Effector memory CD4-positive, alpha-beta T cell (primary cell): ENCODE data around the gene ST13.

ENCODE experiments used
- DNase-seq, 3 donors: peaks; one replicate each; pipeline ENCODE4 v3.0.0-alpha.2; 2020
- H3K27ac ChIP-seq: 2 replicates; pipeline ENCODE4 v1.7.0; 2013; ENCODE audit warnings: mild to moderate bottlenecking, low read length, moderate library complexity; ENCODE audit not compliant: insufficient read depth, poor library complexity, severe bottlenecking
- H3K27me3 ChIP-seq: replicated peaks from 2 replicates; pipeline ENCODE4 v1.7.0; 2013; ENCODE audit warnings: mild to moderate bottlenecking, low read length; ENCODE audit not compliant: insufficient read depth, control insufficient read depth, poor library complexity, severe bottlenecking
- H3K36me3 ChIP-seq: 2 replicates; pipeline ENCODE4 v1.7.0; 2013; ENCODE audit warnings: mild to moderate bottlenecking, low read length, moderate library complexity; ENCODE audit not compliant: control insufficient read depth, insufficient read depth
- H3K4me1 ChIP-seq: 2 replicates; pipeline ENCODE4 v1.7.0; 2013; ENCODE audit warnings: low read length, mild to moderate bottlenecking; ENCODE audit not compliant: control insufficient read depth, insufficient read depth, poor library complexity, severe bottlenecking
- H3K4me3 ChIP-seq: 2 replicates; pipeline ENCODE4 v1.7.0; 2013; ENCODE audit warnings: low read length, low read depth, mild to moderate bottlenecking; ENCODE audit not compliant: insufficient read depth, poor library complexity, severe bottlenecking
- H3K9me3 ChIP-seq: 2 replicates; pipeline ENCODE4 v1.7.0; 2013; ENCODE audit warnings: mild to moderate bottlenecking, low read length, moderate library complexity; ENCODE audit not compliant: control insufficient read depth
- total RNA-seq, 3 donors: gene quantifications; one replicate each; lab custom pipeline; 2026; lab: John Stamatoyannopoulos, UW

The ST13 gene
- total RNA-seq = 110 to 180 (median 151) reads per million in 3 donors

DNA sequence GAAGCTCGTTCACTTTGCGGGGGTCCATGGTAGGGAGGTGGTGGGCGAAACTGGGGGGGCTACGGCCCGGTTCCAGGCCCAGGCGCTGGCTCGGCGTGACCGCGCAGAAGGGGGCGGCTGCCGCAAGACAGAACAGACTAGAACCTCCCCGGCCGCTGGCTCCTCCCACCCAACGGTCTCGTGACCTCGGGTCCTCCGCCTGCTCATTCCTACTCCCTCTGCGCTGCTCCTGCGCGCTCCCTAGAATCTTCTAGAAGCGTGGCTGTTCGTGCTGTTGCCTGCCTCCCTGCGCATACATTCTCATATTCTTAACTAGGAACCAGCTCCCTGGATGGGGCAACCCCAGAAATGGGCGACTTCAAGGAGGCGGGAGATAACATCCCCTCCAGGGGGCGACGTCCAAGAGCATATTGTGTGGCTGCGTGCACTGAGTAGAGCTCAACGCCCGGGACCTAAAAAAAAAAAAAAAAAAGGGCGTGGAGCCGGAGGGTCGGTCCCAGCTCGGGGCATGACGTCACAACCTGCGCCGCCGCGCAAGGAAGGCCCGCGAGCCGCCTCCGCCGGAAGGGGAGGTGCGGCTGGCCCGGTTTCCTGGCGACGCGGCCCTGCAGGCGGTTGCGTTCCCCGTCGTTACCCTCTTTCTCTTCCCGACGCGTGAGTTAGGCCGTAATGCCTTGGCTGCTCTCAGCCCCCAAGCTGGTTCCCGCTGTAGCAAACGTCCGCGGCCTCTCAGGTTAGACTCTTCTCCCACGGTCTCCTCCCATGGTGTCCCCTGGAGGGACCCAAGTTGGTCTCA, at the start of gene ST13, which contains the start of gene XPNPEP3:
Gene ST13 (minus strand): TSS at position 127 of the 796 bp plus-strand sequence. CDS start 99 bp downstream, at position 28.
Gene XPNPEP3 (plus strand): TSS at position 636 of the 796 bp plus-strand sequence. CDS start 34 bp downstream, at position 670.
- peak within 1 kb of the TSS; percentile 87 for H3K4me3 ChIP-seq
- no peaks in the 10 kb centered on the region for H3K36me3 ChIP-seq
- peaks cover 24% of the 10 kb centered on the region for H3K4me1 ChIP-seq
- no peaks in the 10 kb centered on the region for H3K9me3 ChIP-seq
- no peaks in the 10 kb centered on the region for H3K27me3 ChIP-seq
- DNase-seq = peak; percentile 92 to 95 (median 94)
- H3K27ac ChIP-seq = peak within 1 kb of the TSS; percentile 95

DNA sequence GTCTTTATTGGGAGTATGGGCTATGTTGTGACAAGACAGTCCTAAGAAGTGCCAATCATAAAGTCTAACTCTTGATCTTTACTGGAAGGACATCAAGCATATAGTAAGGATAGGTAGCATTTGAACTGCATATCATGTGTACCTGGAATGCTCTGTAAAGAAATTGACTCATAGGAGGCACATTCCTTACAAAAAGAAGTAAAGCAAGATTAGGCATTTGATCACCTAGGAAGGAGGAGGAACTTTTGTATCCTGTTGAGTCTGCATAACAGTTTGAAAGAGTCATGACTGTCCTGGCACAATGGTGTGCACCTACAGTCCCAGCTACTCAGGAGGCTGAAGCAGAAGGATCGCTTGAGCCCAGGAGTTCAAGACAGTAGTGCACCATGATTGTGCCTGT, 47.7 kb upstream of the ST13 start:
- DNase-seq = no peak

DNA sequence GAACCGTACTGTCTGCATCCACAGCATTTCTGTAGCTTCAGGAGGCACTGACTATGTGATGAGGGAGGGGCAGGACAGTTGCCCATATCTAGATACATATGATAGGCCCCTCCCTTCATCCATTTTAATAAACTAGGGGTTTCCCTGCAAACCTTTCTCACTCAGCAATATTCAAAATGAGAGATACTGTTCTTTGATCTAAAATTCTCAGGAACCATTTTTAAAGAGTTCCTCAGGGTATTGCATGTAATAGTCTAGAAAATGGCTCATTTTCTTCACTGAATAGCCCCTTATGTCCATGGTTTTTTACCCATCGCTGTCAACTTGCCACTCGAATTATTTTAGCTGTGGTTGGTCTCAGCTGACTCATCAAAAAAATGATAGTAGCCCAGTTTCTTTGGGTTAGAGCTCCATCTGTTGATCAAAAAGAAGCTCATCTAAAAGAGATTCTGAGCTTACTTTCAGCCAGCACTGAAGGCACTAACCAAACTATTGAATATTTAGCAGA, 42.5 kb upstream of the ST13 start:
- H3K27ac ChIP-seq = no peak overlapping the region
- no peaks in the 10 kb centered on the region for H3K9me3 ChIP-seq
- no peaks in the 10 kb centered on the region for H3K36me3 ChIP-seq
- H3K27me3 ChIP-seq = no peaks in the 10 kb centered on the region
- no peak for DNase-seq
- no peaks in the 10 kb centered on the region for H3K4me1 ChIP-seq
- no peak overlapping the region for H3K4me3 ChIP-seq

More for the DNA sequence above, 47.7 kb upstream of the ST13 start:
- Histone ChIP-seq H3K36me3 (no peaks in the 10 kb centered on the region), H3K4me1 (no peaks in the 10 kb centered on the region), H3K9me3 (no peaks in the 10 kb centered on the region), H3K27me3 (no peaks in the 10 kb centered on the region), H3K27ac (no peak overlapping the region), H3K4me3 (no peak overlapping the region)

DNA sequence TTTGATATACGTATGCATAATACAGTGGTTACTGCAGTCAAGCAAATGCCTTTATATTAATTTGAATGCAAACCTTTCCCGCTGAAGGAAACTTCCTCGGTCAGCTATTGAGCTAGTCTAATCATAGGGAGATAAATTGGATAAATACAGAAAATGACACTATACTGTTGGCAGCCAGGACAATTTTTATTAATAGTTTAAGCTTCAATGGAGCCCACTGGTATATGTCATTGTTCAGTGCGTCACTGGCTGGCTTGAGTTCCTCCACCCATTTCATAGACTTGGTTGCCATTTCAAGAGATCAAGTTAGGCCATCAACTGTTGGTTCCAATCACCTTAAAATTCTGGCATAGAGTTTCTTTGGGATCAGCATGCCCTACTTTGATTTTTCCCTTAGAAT, 38.0 kb upstream of the ST13 start:
- Histone ChIP-seq H3K36me3 (no peaks in the 10 kb centered on the region), H3K4me1 (no peaks in the 10 kb centered on the region), H3K9me3 (no peaks in the 10 kb centered on the region), H3K4me3 (no peak overlapping the region), H3K27me3 (no peaks in the 10 kb centered on the region), H3K27ac (no peak overlapping the region)
- DNase-seq = no peak

DNA sequence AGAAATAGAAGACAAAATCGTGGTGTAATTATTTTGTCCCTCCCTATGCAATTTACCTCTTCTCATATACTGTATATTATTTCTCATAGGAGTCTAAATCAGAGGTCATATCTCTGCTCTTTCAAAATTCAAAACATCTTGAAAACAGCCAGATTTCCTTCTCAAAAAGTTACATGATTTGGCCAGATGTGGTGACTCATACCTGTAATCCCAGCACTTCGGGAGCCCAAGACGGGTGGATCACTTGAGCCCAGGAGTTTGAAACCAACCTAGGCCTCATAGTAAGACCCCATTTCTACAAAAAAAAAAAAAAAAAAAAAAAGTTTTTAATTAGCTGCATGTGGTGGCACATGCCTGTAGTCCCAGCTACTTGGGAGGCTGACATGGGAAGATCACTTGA, 34.4 kb upstream of the ST13 start:
- no peak overlapping the region for H3K4me3 ChIP-seq
- no peaks in the 10 kb centered on the region for H3K9me3 ChIP-seq
- H3K27ac ChIP-seq = no peak overlapping the region
- no peaks in the 10 kb centered on the region for H3K27me3 ChIP-seq
- H3K4me1 ChIP-seq = no peaks in the 10 kb centered on the region
- no peak for DNase-seq
- peaks cover 17% of the 10 kb centered on the region for H3K36me3 ChIP-seq

DNA sequence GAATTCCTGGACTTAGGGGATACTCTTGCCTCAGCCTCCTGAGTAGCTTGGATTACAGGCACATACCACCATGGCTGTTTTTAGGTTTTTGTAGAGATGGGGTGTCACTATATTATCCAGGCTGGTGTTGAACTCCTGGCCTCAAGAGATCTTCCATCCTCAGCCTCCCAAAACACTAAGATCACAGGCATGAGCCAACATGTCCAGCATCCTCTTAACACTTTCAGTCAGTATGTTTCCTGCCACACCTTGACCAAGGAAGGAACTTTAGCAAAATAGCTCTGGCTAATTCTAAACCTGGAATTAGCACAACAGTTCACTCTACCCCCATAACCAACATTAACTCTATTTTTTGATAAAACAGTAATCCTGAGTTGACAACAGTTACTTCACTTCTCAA, 32.7 kb upstream of the ST13 start:
- Histone ChIP-seq H3K27ac (no peak overlapping the region), H3K9me3 (no peaks in the 10 kb centered on the region), H3K4me1 (no peaks in the 10 kb centered on the region), H3K36me3 (peaks cover 20% of the 10 kb centered on the region), H3K27me3 (no peaks in the 10 kb centered on the region), H3K4me3 (no peak overlapping the region)
- no peak for DNase-seq

DNA sequence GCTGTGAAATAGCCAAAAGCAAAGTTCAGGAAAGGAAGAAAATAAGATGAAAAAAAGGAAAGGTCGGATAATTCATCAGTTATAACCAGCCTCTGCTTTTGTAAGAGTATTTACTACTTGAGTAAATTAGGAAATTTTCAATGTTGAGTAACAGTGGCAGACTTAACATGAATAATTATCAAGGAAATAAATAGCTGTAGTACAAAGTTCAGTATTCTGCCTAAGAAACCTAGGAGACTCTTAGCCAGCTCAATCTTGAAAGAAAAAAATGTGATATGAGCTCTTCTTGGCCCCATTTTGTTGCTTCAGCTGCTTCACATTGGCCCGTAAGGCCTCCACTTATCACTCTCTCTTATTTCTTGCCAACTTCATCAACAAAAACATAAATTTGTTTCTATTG, 22.5 kb upstream of the ST13 start:
- DNase-seq = no peak
- Histone ChIP-seq H3K36me3 (peaks cover 19% of the 10 kb centered on the region), H3K4me1 (no peaks in the 10 kb centered on the region), H3K27ac (no peak overlapping the region), H3K4me3 (no peak overlapping the region), H3K9me3 (no peaks in the 10 kb centered on the region), H3K27me3 (no peaks in the 10 kb centered on the region)

DNA sequence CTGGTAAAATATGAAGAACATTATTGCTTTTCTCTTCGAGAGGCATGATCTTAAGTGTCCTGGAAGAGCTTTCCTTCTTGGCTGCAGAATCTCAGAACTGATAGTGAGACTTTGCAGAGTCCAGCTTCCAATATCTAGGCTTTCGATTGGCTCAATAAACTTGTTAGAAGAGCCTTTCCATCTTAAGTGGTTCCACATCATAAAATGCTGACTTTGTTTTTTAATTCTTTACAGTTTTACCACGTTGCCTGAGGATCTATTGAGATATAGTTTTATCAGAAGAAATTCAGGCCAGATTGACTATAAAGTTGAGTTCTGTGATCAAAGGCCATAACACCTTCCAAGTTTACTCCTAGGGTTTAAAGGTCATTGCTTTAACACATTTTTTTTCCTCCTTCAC, 21.0 kb upstream of the ST13 start:
- Histone ChIP-seq H3K36me3 (peaks cover 11% of the 10 kb centered on the region), H3K4me1 (no peaks in the 10 kb centered on the region), H3K27me3 (no peaks in the 10 kb centered on the region), H3K4me3 (no peak overlapping the region), H3K9me3 (no peaks in the 10 kb centered on the region), H3K27ac (no peak overlapping the region)
- DNase-seq = no peak

DNA sequence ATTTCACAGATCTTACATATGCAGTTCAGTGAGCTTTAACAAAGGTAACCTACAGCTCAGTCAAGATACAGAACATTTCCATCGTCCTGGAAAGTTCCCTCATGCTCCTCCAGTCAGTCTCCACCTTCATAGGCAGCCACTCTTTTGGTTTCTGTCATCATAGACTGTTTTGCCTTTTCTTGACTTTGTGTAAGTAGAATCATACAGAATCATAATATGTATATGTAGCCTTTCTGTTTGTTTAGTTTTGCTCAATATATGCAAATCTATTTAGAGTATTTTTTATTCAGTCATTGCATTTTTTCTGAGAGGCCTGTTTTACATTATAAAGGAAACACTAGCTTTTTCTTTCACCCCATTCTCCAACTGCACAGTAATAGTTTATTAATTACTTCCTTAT, 20.5 kb upstream of the ST13 start:
- Histone ChIP-seq H3K9me3 (no peaks in the 10 kb centered on the region), H3K36me3 (peaks cover 8% of the 10 kb centered on the region), H3K27me3 (no peaks in the 10 kb centered on the region)

DNA sequence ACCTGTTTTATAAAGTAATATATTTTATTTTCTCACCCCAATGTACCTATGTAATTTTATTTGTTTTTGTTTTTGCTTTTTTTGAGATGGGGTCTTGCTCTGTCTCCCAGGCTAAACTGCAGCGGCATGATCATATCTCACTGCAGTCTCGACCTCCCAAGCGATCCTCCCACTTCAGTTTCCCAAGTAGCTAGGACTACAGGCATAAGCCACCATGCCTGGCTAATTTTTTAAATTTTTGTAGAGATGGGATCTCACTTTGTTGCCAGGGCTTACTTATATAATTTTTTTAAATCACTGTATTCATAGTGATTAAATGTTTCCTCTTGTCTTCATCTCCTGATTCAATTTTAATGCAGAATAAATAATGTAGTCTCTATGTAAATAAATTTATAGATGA, 18.7 kb upstream of the ST13 start:
- DNase-seq = no peak
- H3K27ac ChIP-seq = no peak overlapping the region
- no peaks in the 10 kb centered on the region for H3K4me1 ChIP-seq
- no peaks in the 10 kb centered on the region for H3K27me3 ChIP-seq
- H3K36me3 ChIP-seq = peaks cover 3% of the 10 kb centered on the region
- H3K9me3 ChIP-seq = no peaks in the 10 kb centered on the region
- no peak overlapping the region for H3K4me3 ChIP-seq

More for the DNA sequence above, 20.5 kb upstream of the ST13 start:
- no peaks in the 10 kb centered on the region for H3K4me1 ChIP-seq
- H3K27ac ChIP-seq = no peak overlapping the region
- H3K4me3 ChIP-seq = no peak overlapping the region
- no peak for DNase-seq
